AG10803 (cell line): ENCODE results near the gene CHMP5.
A peak's percentile ranks its signal among the peaks of the same experiment; 100 is the strongest.

Experiments
- DNase-seq: peaks from one replicate; pipeline ENCODE4 v3.0.0; 2010; ENCODE audit warnings: low read depth
- H3K4me3 ChIP-seq: 2 replicates; pipeline ENCODE4 v1.5.1; 2011; ENCODE audit warnings: mild to moderate bottlenecking, low read length, control low read depth
- CTCF ChIP-seq: conservative IDR thresholded peaks from 2 replicates; pipeline ENCODE4 v1.5.1; 2011; ENCODE audit warnings: mild to moderate bottlenecking, low read length, control low read depth, inconsistent platforms

Gene CHMP5

GRCh38 chr9:33244137-33244784 is 20.6 kb upstream of the CHMP5 start:
- no peak for DNase-seq
- no peak overlapping the region for H3K4me3 ChIP-seq
- no peak for TF ChIP-seq CTCF

- no peak overlapping the region for H3K4me3 ChIP-seq
- no peak for DNase-seq
- TF ChIP-seq CTCF, result no peak
Observed at GRCh38 chr9:33245341-33245740, 19.5 kb upstream of the CHMP5 start.

DNA sequence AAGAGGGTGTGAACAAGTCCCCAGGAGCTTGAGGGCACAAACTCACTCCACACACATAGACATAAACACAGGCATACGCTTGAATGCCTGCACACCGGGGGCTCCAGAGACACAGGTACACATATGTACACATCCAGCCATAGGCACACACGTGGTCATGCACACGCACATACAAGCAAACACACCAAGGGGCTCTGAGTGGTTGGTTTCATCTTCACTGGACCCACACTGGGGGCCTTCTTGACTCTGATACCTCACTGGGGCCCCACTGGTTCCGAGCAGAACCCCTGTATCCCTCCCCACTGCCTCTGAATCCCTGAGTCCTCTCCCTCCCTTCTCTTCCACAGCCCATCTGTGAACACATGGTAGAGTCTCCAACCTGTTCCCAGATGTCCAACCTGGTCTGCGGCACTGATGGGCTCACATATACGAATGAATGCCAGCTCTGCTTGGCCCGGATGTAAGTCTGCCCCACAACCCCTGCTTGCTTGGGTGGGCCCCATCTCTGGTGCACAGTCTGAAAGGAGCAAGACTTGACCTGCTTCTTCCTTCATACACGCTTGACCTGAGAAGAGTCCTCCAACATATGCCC is 18.5 kb upstream of the CHMP5 start:
- no peak for DNase-seq
- TF ChIP-seq CTCF, result no peak
- H3K4me3 ChIP-seq, result no peak overlapping the region

DNA sequence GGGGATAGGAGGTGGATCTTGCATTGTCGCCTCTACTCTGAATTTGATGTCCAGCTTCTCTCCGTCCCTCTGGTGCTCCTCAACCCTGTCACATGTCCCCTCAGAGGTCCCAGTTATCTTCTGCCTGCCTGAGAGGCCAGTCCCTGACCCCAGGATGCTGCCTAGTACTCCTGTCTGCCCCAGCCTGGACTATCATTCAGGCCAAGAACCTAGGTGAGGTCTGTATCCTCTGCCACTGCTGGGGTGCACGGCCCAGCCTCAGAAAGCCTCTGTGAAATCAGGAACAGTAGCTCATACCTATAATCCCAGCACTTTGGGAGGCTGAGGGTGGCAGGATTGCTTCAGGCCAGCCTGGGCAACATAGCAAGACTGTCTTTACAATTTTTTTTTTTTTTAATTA is 16.2 kb upstream of the CHMP5 start:
- no peak overlapping the region for H3K4me3 ChIP-seq
- no peak for TF ChIP-seq CTCF
- DNase-seq, result no peak

- no peak for DNase-seq
- no peak overlapping the region for H3K4me3 ChIP-seq
- TF ChIP-seq CTCF, result no peak
Observed at GRCh38 chr9:33249087-33249658, 15.7 kb upstream of the CHMP5 start.

- no peak for DNase-seq
- no peak for TF ChIP-seq CTCF
- H3K4me3 ChIP-seq, result no peak overlapping the region
Observed at GRCh38 chr9:33249983-33250382, 14.9 kb upstream of the CHMP5 start.

- peak; percentile 76 for DNase-seq
- H3K4me3 ChIP-seq, result no peak overlapping the region
- TF ChIP-seq CTCF, result no peak
Observed at GRCh38 chr9:33250458-33250995, 14.3 kb upstream of the CHMP5 start.
